T-helper 1 cell treated with Interleukin-12 subunit alpha and Interleukin-12 subunit beta and Interleukin-4 antibody, amounts not matched to agents 30 ng/mL and 1 ng/mL, for 36 hours (primary cell): ENCODE results near the gene ITPR2. TPM values are rescaled to one million over a fixed set of nuclear protein-coding genes. Genes with fewer than 3 reads are reported as not detected.

Experiments
- intact Hi-C: fragments of 100-400 bp; cut with micrococcal nuclease; formaldehyde crosslinking; loops from one replicate; pipeline ENCODE4 v1.15.1; 2024
- total RNA-seq: library from RNA; stranded (reverse); gene quantifications from 2 replicates; pipeline ENCODE4 v1.2.3, GENCODE V29; 2022

The ITPR2 gene
- total RNA-seq, 1 donor from 2014 or later: 60.9 TPM

GRCh38 chr12:26370098-26370497 lies 462.9 kb downstream of the ITPR2 start:
- intact Hi-C loops: no loop called here

GRCh38 chr12:26369588-26369987 lies 463.4 kb downstream of the ITPR2 start:
- intact Hi-C loops: no loop called here

GRCh38 chr12:26367991-26368730 lies 464.8 kb downstream of the ITPR2 start:
- intact Hi-C loops: no loop called here

GRCh38 chr12:26361964-26362363 lies 471.0 kb downstream of the ITPR2 start:
- intact Hi-C loops: no loop called here

- intact Hi-C loops: no loop called here
Measured at GRCh38 chr12:26360062-26360461, 472.9 kb downstream of the ITPR2 start.

GRCh38 chr12:26359576-26359975 lies 473.4 kb downstream of the ITPR2 start:
- intact Hi-C loops: no loop called here

GRCh38 chr12:26358651-26359050 lies 474.3 kb downstream of the ITPR2 start:
- intact Hi-C loops: no loop called here

GRCh38 chr12:26347300-26347699 lies 485.7 kb downstream of the ITPR2 start:
- intact Hi-C loops: no loop called here

GRCh38 chr12:26346736-26347135 lies 486.3 kb downstream of the ITPR2 start:
- intact Hi-C loops: no loop called here

GRCh38 chr12:26345471-26346003 lies 487.5 kb downstream of the ITPR2 start:
- intact Hi-C loops: no loop called here

- intact Hi-C loops: no loop called here
Measured at GRCh38 chr12:26341491-26341890, 491.5 kb downstream of the ITPR2 start.

- intact Hi-C loops: no loop called here
Measured at GRCh38 chr12:26340649-26341048, 492.3 kb downstream of the ITPR2 start.

GRCh38 chr12:26339976-26340375 lies 493.0 kb downstream of the ITPR2 start:
- intact Hi-C loops: no loop called here

GRCh38 chr12:26338586-26339572 lies 494.1 kb downstream of the ITPR2 start:
- intact Hi-C loops: no loop called here

GRCh38 chr12:26335651-26336050 lies 497.3 kb downstream of the ITPR2 start:
- intact Hi-C loops: no loop called here

GRCh38 chr12:26334621-26335124 lies 498.3 kb downstream of the ITPR2 start:
- intact Hi-C loops: no loop called here

- intact Hi-C loops: no loop called here
Measured at GRCh38 chr12:26331960-26332359, 501.0 kb downstream of the ITPR2 start.

- intact Hi-C loops: no loop called here
Measured at GRCh38 chr12:26331136-26331535, 501.9 kb downstream of the ITPR2 start.

- intact Hi-C loops: no loop called here
Measured at GRCh38 chr12:26327975-26328644, 504.9 kb downstream of the ITPR2 start.

- intact Hi-C loops: no loop called here
Measured at GRCh38 chr12:26323673-26324072, 509.3 kb downstream of the ITPR2 start.

- intact Hi-C loops: no loop called here
Measured at GRCh38 chr12:26319511-26319910, 513.5 kb downstream of the ITPR2 start.
